ENCODE measurements around the gene CENPP.
"Not testable (repeated sequence)": the region's sequence is repeated elsewhere in the genome, so short reads cannot be mapped to it uniquely, and the experiment has no call there.

CENPP gene

GRCh38 chr9:92408747-92409478 lies 83.2 kb downstream of the CENPP start:
- H3K27me3 ChIP-seq (ENCODE audit: insufficient read depth, low read length), result no peaks in the 10 kb centered on the region
- no peak overlapping the region for H2AFZ ChIP-seq (ENCODE audit: low read length)
- no peaks in the 10 kb centered on the region for H3K9me2 ChIP-seq (ENCODE audit: low read depth, low read length)
- peaks cover 28% of the 10 kb centered on the region for H3K4me1 ChIP-seq (ENCODE audit: insufficient read depth, low read length, severe bottlenecking)
- no peaks in the 10 kb centered on the region for H4K20me1 ChIP-seq (ENCODE audit: insufficient read depth, low read length)
- H3K36me3 ChIP-seq (ENCODE audit: insufficient read depth, low read length), result peaks cover 4% of the 10 kb centered on the region; the same call in 1 of the 2 replicates
- H3K4me3 ChIP-seq (ENCODE audit: low read depth, low read length, poor library complexity, severe bottlenecking), result no peak overlapping the region
- H3K9ac ChIP-seq (ENCODE audit: low read length), result no peak overlapping the region
- no peak overlapping the region for H3K4me2 ChIP-seq (ENCODE audit: low read length)
- TF ChIP-seq EZH2 (IDR thresholded peaks at IDR 0.05; ENCODE audit: borderline replicate concordance, low read length) (no peak), CTCF (IDR thresholded peaks at IDR 0.05; ENCODE audit: low read length) (no peak)
- H3K27ac ChIP-seq (ENCODE audit: low read depth, low read length, poor library complexity, severe bottlenecking), result no peak overlapping the region
- H3K9me3 ChIP-seq (ENCODE audit: low read length), result no peaks in the 10 kb centered on the region
- no peaks in the 10 kb centered on the region for H3K79me2 ChIP-seq (ENCODE audit: insufficient read depth, low read length)
- no peaks in the 10 kb centered on the region for H3F3A ChIP-seq (ENCODE audit: insufficient read depth, low read length)

- H3K4me1 ChIP-seq (ENCODE audit: insufficient read depth, low read length, severe bottlenecking), result peaks cover 18% of the 10 kb centered on the region
- not testable (repeated sequence) for H2AFZ ChIP-seq (ENCODE audit: low read length); H3K9ac ChIP-seq (ENCODE audit: low read length); H3K27me3 ChIP-seq (ENCODE audit: insufficient read depth, low read length); H3F3A ChIP-seq (ENCODE audit: insufficient read depth, low read length); H3K36me3 ChIP-seq (ENCODE audit: insufficient read depth, low read length); H3K4me2 ChIP-seq (ENCODE audit: low read length); H3K79me2 ChIP-seq (ENCODE audit: insufficient read depth, low read length); H3K9me3 ChIP-seq (ENCODE audit: low read length); H4K20me1 ChIP-seq (ENCODE audit: insufficient read depth, low read length); H3K9me2 ChIP-seq (ENCODE audit: low read depth, low read length); H3K4me3 ChIP-seq (ENCODE audit: low read depth, low read length, poor library complexity, severe bottlenecking); H3K27ac ChIP-seq (ENCODE audit: low read depth, low read length, poor library complexity, severe bottlenecking)
Measured at GRCh38 chr9:92411157-92411556, 85.4 kb downstream of the CENPP start.

DNA sequence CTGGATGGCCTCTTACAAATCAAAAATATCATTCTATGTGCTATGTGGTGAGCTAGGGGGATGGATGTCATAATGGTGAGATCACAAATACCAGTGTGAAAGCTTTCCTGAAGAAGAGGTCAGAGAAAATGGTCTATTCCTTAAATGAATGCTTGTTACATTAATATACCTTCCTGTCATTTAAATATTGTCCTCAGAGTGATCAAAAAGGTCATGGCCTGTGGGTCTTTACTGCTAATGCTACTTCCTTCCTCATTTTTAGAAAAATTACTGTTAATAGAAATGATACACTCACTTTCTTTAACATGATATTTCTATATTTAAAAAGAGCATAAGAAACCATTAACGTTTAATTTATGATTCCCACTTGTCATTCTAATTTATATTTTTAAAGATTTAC lies 88.8 kb downstream of the CENPP start:
- Histone ChIP-seq H2AFZ (ENCODE audit: low read length) (no peak overlapping the region), H3K9me3 (ENCODE audit: low read length) (no peaks in the 10 kb centered on the region), H3K79me2 (ENCODE audit: insufficient read depth, low read length) (no peaks in the 10 kb centered on the region), H3K27me3 (ENCODE audit: insufficient read depth, low read length) (no peaks in the 10 kb centered on the region), H3K4me1 (ENCODE audit: insufficient read depth, low read length, severe bottlenecking) (peaks cover 8% of the 10 kb centered on the region), H3F3A (ENCODE audit: insufficient read depth, low read length) (no peaks in the 10 kb centered on the region), H3K4me2 (ENCODE audit: low read length) (no peak overlapping the region), H3K4me3 (ENCODE audit: low read depth, low read length, poor library complexity, severe bottlenecking) (no peak overlapping the region), H3K27ac (ENCODE audit: low read depth, low read length, poor library complexity, severe bottlenecking) (no peak overlapping the region), H3K9ac (ENCODE audit: low read length) (no peak overlapping the region), H3K36me3 (ENCODE audit: insufficient read depth, low read length) (peaks cover 4% of the 10 kb centered on the region; the same call in 1 of the 2 replicates), H3K9me2 (ENCODE audit: low read depth, low read length) (no peaks in the 10 kb centered on the region), H4K20me1 (ENCODE audit: insufficient read depth, low read length) (no peaks in the 10 kb centered on the region)
- TF ChIP-seq EZH2 (IDR thresholded peaks at IDR 0.05; ENCODE audit: borderline replicate concordance, low read length), result no peak
- no peak for TF ChIP-seq CTCF (IDR thresholded peaks at IDR 0.05; ENCODE audit: low read length)

Data from OCI-LY1 (cell line).